Endometrial microvascular endothelial cells (primary cell): ENCODE data around the gene TXNDC17. TPM values are rescaled to one million over a fixed set of nuclear protein-coding genes. Genes with fewer than 3 reads are reported as not detected.
"Not testable (repeated sequence)": the region's sequence is repeated elsewhere in the genome, so short reads cannot be mapped to it uniquely, and the experiment has no call there.

Experiments
- in situ Hi-C: cut with HindIII; loops from 2 replicates; pipeline ENCODE4 v1.10.0; 2017; ENCODE audit warnings: low sequenced_read_pairs, low pct_unique_long_range_greater_than_20kb; ENCODE audit errors: inconsistent ontology term
- total RNA-seq: library from RNA; depleted of rRNA; stranded (reverse); fragments of >200 nt; gene quantifications from one replicate; pipeline ENCODE4 v1.2.3, GENCODE V29; 2015; ENCODE audit errors: inconsistent ontology term

The TXNDC17 gene
- total RNA-seq, 1 donor from 2014 or later: 126 TPM

DNA sequence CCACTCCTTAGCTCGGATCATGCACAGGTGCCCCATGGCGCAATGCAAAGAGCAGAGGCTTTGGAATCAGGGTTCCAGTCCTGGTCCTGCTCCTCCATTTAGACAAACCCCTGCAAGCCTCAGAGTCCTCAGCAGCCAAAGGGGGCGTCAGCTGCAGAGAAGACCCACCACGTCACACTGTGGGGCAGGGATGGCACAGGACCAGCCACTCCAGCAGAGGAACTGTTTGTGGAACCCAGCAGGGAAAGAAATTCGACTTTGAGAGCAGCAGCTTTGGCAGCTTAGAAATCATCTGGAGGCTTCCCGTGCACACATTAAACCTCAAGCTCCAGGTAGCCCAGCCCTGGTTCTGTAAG, 35.9 kb downstream of the TXNDC17 start:
- in situ Hi-C loops: no loop called here

- in situ Hi-C loops: no loop called here
Observed at GRCh38 chr17:6677158-6677831, 36.4 kb downstream of the TXNDC17 start.

- in situ Hi-C loops: no loop called here
Observed at GRCh38 chr17:6677946-6678345, 37.1 kb downstream of the TXNDC17 start.

DNA sequence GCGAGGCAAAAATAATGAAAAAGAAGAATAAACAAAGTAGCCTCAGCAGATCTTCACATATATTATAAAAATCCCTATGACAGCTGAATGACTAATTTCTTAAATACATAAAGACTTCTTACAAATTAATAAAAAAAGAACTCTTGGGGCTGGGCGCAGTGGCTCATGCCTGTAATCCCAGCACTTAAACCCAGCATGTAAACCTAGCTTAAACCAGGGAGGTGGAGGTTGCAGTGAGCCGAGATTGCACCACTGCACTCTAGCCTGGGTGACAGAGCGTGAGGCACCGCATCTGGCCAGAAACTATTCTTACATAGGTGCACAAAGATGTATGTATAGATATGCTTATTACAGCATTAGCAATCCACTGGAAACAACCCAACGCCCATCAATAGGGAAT, 38.4 kb downstream of the TXNDC17 start:
- in situ Hi-C loops: no loop called here

DNA sequence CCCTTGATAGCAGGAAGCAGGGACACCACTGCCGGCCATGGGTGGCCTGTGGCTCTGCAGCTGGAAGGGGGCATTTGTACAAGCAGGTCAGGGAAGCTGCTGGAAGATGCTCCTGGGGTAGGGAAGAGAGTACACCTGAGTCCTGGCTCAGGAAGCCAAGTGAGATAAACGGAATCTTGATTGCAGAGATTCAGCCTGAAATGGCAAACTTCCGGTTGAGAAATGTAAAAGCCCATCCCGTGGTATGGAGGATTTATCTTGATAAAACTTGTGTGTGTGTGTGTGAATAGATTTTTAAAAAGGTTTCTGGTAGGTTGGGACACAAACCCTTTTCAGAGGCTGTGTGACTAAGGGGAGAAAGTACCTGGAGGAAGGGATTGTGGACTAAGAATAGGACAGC, 40.3 kb downstream of the TXNDC17 start:
- in situ Hi-C loops: no loop called here

- in situ Hi-C loops: no loop called here
Observed at GRCh38 chr17:6681671-6682070, 40.8 kb downstream of the TXNDC17 start.

GRCh38 chr17:6682339-6682738, 41.5 kb downstream of the TXNDC17 start:
- in situ Hi-C loops: no loop called here

DNA sequence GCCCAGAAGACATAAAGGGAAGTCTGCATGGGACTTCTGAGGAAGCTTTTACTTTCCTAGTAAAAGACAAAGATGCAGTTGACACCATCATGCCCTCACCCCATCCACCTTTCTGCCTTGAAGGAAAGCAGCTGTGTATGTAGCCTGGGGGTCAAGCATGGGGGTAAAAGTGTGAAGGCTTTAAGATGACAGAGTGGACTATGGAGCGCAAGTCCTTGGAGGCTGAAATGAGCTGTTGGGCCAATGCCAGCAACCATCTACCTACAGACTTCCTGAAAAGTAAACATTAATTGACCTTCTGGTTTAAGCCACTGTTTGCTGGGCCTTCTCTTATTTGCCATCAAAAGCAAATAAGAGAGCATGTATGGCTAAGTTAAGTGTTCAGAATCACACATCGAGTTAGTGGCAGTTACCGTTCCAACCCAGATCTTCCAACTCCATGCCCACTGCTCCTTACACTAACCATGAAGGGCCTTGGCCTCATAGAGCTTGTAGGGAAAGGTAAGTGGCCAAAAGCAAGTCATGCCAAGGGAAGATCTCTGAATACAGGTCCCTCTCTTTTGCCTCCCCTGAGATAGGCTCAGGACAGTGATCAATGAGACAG, 42.3 kb downstream of the TXNDC17 start:
- in situ Hi-C loops: no loop called here

DNA sequence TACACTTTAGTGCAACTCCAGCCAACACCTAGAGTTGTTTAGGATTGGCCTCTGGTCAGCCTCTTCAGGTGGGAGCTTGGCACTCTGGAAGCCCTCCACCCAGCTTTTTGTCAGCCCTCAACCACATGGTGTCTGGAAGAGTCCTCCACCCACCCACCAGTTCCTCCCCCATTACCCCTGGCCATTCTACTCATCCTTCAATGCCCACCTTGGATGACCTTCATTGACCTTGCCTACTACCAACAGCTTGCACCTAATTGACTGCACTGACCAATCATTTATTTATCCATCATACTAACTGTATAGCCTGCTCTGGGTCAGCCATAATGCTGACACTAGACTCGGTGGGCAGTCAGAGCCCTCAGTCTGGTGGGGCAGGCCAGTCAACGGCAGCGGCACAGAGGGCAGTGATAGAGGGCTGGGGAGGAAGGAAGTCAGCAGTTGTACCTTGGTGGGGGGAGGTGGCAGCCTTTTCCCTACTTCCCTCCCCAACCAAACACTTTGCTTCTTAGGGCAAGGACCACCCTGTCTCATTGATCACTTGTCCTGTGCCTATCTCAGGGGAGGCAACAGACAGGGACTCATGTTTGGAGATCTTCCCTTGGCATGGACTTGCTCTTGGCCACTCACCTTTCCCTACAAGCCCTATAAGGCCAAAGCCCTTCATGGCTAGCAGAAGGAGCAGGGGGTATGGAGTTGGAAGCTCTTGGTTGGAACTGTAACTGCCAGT, 43.0 kb downstream of the TXNDC17 start:
- in situ Hi-C loops: no loop called here

DNA sequence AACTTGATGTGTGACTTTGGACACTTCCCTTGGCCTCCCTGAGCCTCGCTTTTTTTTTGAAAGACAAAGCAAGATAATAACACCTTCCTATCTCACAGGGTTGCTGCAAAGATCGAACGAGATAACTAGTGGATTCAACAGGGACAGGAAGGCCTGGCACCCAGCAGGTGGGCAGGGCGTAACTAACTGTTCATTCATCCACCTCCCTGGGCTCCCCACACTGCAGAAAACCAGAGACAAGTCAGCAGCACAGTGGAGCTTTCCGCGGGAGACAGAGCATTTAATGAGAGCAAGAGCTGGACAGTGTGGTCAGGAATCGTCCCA, 43.6 kb downstream of the TXNDC17 start:
- in situ Hi-C loops: no loop called here

DNA sequence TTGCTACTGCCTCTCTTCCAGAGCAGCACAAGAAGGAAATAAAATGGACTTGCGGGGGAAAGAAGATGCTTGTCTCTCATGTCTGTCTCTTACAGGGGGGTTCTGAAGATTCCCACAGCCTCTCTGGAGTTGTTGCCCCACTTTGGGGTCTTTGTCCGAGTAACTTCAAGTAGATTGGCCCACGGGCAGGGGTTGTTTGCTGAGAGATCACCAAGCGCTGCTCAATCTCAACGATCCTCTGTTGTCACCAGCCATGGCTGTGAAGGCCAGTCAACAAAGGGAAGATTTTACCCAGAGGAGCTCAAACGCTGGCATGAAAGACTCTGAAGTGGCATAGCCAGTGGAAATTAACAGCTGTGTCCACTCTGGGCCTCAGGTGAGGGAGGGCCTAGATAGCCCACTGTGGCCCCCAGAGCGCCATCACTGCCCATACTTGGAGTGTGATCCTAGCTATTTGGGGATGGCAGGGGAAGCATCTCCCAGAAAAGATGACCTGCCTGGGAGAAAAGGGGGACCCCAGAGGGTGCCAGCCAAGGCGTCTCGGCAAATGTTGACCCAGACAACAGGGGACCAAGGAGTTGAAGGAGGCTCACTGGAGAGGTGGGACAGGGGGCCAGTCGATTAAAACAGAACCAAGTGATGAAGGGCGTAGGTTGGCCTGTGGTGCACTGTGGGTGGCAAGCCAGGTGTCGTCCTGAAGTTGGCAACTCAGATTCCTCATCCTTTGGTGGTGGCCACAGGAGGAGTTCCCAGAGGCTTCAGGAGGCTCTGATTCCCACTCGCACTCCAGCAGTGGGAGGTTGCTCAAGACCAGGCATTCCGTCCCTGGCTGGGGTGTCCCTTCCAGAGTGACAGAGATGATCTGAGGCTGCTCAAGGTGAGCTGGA, 44.3 kb downstream of the TXNDC17 start:
- in situ Hi-C loops: no loop called here

- in situ Hi-C loops: no loop called here
Observed at GRCh38 chr17:6686026-6686425, 45.2 kb downstream of the TXNDC17 start.

- in situ Hi-C loops: no loop called here
Observed at GRCh38 chr17:6688944-6689343, 48.1 kb downstream of the TXNDC17 start.

DNA sequence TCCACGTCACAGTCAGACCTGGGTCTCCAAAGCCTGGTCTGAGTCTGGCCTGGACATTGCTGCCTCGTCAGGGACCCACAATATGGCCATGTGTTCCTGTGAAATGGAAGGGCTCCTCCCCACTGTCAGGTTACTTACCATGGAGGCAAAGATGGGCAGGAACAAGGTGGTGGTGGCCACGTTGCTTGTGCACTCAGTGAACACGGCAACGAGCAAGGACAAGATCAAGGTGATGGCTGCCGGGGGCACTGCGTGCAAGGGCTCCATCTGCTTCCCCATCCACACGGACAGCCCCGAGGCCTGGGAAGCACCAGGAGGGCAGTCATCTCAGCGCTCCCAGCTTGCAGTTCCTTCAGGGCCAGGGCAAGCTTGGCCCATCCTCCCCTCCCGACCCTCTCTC, 49.8 kb downstream of the TXNDC17 start:
- in situ Hi-C loops: no loop called here

- in situ Hi-C loops: no loop called here
Observed at GRCh38 chr17:6691546-6691945, 50.7 kb downstream of the TXNDC17 start.

- in situ Hi-C loops: not testable (repeated sequence)
Observed at GRCh38 chr17:6691958-6692357, 51.1 kb downstream of the TXNDC17 start.
